Mesodermal cell (in vitro differentiated cells): Measurements from ENCODE around the gene HOXA1.
A peak's percentile ranks its signal among the peaks of the same experiment; 100 is the strongest.

ENCODE experiments used
- H3K27ac ChIP-seq: 2 replicates; pipeline ENCODE4 v1.7.0; 2013; ENCODE audit warnings: mild to moderate bottlenecking, low read depth, low read length, moderate library complexity; ENCODE audit not compliant: severe bottlenecking
- H3K36me3 ChIP-seq: 2 replicates; pipeline ENCODE4 v1.7.1; 2013; ENCODE audit warnings: mild to moderate bottlenecking, low read length, moderate library complexity; ENCODE audit not compliant: control insufficient read depth, insufficient read depth
- H3K4me1 ChIP-seq: one replicate; pipeline ENCODE4 v1.7.1; 2013; ENCODE audit warnings: mild to moderate bottlenecking, low read length; ENCODE audit not compliant: insufficient read depth, control insufficient read depth, poor library complexity, severe bottlenecking
- H3K4me3 ChIP-seq: 2 replicates; pipeline ENCODE4 v1.7.0; 2013; ENCODE audit warnings: low read length, control low read depth, mild to moderate bottlenecking; ENCODE audit not compliant: insufficient read depth, poor library complexity, severe bottlenecking; ENCODE audit errors: extremely low read depth
- H3K9me3 ChIP-seq: 2 replicates; pipeline ENCODE4 v1.7.1; 2013; ENCODE audit warnings: mild to moderate bottlenecking, low read length, moderate library complexity; ENCODE audit not compliant: control insufficient read depth
- WGBS, 2 experiments: methylation state at CpG; one replicate each; pipeline ENCODE4 v1.1.5; 2013; ENCODE audit warnings: missing lambda C conversion rate in 2 of 2; ENCODE audit not compliant: insufficient coverage in 2 of 2; 5-methylcytosine and 5-hydroxymethylcytosine counted together

HOXA1 gene

DNA sequence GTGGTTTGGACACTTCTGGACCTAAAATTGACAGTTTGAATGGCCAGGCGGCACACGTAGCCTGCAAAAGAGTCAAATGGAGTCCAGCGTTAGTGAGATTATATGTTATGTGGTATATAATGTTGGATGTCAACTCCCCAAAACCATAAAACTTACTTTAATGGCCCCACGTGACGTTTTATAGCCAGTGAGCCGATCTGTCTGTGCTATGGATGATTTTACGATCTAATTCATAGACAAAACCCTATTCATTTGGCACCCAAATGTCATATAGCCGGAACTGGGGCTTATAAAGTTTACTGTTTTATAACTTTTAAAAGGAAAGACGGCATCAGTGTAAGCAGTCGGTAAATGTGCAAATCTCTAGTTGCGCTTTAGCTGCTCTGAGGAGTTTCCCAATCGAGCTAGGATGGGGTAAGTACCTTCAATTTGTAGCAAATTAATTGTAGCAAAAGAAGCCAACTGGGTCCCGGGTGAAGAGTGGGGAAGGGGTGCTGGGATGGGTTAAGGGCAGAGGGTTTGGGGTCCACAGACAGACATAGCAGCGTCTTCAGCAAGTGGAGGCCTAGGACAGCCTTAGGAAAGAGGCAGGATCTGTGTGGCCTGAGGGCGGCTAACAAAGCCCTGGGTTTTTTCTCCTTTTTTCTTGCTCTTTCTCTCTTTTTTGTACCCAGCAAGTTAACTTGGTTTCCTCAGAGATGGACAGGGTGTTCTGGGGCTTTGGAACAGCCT, 44.5 kb upstream of the HOXA1 start:
- Histone ChIP-seq H3K4me1 (peaks cover 7% of the 10 kb centered on the region), H3K9me3 (no peaks in the 10 kb centered on the region), H3K36me3 (no peaks in the 10 kb centered on the region), H3K4me3 (peak overlapping the region; percentile 6), H3K27ac (no peak overlapping the region)
- 32 to 46% methylated on average over 6 to 9 of the region's 15 CpGs for WGBS, 2 experiments

DNA sequence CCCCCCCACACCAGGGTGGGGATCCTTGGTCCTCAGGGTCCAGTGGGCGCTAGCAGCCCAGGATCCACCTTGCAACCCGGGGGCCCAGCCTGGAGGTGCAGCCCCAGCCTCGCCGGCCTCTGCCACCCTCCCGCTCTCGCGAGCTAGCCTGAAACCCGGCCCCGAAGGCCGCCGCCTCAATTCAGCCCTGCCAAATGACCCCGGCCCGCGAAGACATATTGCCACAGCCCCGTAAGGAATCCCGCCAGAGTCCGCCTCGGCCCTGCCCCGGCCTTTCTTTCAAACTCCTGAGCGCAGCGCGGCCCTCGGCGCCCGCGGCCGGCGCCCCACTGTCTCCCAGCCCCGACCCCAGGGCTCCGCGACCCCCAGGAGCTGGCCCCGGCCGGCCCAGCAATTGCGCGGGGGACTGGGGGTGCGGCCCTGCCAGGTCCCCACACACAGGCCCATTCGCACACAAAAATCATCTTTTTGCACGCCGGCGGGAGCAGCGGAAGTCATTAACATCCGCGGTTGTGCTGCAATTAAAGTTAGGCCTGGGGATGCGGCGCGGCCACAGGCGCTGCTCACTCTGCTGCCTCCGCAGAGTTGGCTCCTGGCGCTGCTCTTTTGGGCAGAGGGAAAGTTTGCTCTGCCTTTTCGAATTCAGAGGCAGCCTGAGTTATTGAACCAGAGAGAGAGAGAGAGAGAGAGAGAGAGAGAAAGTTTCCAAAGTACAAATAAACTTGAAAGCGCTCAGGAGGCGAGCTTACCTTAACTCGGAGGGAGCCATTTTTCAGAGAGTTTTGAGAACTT, 43.7 kb upstream of the HOXA1 start:
- peaks cover 7% of the 10 kb centered on the region for H3K4me1 ChIP-seq
- no peaks in the 10 kb centered on the region for H3K36me3 ChIP-seq
- H3K27ac ChIP-seq: peak overlapping the region; percentile 58
- peak overlapping the region; percentile 6 for H3K4me3 ChIP-seq
- WGBS, 2 experiments: 1% methylated on average over 46 to 51 of the region's 53 CpGs
- no peaks in the 10 kb centered on the region for H3K9me3 ChIP-seq

DNA sequence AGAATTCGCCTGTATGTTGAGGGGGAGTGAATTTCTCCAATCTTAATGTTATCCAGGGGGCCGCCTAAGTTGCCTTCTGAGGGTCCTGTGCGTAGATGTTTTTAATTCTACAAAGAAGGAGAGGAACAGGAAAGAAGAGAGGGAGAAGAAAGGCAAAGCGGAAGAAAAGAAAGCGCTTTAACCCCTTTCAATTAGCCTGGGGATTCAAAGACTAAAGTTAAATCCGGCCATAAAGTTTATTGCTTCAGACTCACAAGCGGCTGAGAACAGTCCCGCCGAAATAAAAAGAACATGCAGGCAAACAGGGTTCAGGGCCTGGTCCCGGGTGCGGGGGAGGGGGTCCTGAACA, 43.2 kb upstream of the HOXA1 start:
- Histone ChIP-seq H3K27ac (no peak overlapping the region), H3K9me3 (no peaks in the 10 kb centered on the region), H3K4me1 (peaks cover 7% of the 10 kb centered on the region), H3K4me3 (peak overlapping the region; percentile 6), H3K36me3 (no peaks in the 10 kb centered on the region)
- 5 to 16% methylated on average over 5 to 7 of the region's 11 CpGs for whole genome bisulfite sequencing, 2 experiments

DNA sequence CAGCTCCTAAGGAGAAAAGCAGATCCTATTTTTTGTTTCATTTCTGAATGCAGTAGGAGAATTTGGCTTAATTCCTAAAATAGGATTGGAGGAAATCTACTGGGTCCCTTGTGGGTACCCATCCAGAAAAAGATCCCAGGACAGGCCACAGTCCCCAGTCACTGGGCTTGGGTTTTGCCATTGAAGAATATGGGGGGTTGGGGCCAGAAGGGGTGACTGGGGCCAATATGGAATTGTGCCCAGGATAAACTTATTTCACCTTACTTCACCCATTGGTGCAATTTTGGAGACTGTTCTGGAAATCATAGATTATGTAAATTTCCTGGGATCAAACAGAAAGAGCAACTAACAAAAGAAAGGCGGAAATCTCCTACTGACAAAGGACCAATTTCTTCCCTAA, 42.7 kb upstream of the HOXA1 start:
- peaks cover 7% of the 10 kb centered on the region for H3K4me1 ChIP-seq
- no peak overlapping the region for H3K27ac ChIP-seq
- H3K9me3 ChIP-seq: no peaks in the 10 kb centered on the region
- no peaks in the 10 kb centered on the region for H3K36me3 ChIP-seq
- WGBS, 2 experiments: no CpG with 5 or more reads among the region's 1 CpG
- no peak overlapping the region for H3K4me3 ChIP-seq

DNA sequence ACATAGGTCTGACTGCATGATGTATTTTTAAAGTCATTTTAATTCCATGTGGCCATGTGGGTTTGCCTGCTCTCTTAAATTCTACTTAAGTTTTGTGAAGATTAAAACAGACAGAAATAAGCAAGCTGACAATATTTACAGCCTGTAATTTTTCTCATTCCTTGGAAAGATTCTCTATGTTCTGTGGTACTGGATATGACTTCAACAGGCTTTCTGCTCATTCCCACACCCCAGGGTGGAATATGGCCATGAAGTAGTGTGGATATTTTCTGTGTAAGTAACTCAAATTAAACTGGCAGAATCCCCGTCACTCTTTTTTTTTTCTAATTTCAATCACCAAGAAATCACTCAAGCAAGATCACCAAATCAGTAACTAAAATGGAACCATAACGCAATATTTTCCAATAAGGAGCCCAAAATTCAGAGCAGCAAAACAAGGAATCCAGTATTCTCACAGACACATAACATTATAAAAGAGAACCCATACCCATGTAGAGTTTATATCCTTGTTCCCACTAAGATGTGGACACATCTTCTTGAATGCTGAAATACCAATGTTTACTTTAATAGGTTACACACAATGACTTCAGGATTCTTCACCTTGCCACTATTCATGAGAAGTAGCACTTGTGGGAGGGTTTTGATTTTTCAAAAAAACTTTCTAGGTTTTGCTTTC, 42.0 kb upstream of the HOXA1 start:
- Histone ChIP-seq H3K36me3 (no peaks in the 10 kb centered on the region), H3K4me3 (no peak overlapping the region), H3K27ac (no peak overlapping the region), H3K9me3 (no peaks in the 10 kb centered on the region), H3K4me1 (peaks cover 6% of the 10 kb centered on the region)
- WGBS, 2 experiments: 43 to 50% methylated on average over 1 of the region's 2 CpGs

DNA sequence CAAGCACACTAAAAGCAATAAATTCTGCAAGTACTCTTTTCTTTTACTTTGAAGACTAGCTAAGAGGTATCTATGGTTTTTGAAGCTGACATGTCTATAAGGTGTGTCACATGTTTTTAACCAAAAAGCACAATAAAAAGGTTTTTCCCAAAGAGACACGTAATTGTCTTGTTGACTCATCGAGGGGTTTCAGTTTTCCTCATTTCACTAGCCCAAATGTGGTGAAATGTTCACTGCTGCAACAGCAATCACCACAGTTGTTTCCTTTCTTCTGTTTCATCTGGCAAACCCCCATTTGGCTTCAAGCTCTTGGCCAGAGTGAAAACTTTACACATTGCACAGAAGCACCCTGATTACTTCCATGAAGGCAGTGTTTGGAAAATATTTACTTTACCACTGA, 38.6 kb upstream of the HOXA1 start:
- Histone ChIP-seq H3K36me3 (no peaks in the 10 kb centered on the region), H3K27ac (no peak overlapping the region), H3K4me1 (peaks cover 6% of the 10 kb centered on the region), H3K4me3 (no peak overlapping the region), H3K9me3 (no peaks in the 10 kb centered on the region)
- WGBS, 2 experiments: 14 to 33% methylated on average over 2 of the region's 2 CpGs

DNA sequence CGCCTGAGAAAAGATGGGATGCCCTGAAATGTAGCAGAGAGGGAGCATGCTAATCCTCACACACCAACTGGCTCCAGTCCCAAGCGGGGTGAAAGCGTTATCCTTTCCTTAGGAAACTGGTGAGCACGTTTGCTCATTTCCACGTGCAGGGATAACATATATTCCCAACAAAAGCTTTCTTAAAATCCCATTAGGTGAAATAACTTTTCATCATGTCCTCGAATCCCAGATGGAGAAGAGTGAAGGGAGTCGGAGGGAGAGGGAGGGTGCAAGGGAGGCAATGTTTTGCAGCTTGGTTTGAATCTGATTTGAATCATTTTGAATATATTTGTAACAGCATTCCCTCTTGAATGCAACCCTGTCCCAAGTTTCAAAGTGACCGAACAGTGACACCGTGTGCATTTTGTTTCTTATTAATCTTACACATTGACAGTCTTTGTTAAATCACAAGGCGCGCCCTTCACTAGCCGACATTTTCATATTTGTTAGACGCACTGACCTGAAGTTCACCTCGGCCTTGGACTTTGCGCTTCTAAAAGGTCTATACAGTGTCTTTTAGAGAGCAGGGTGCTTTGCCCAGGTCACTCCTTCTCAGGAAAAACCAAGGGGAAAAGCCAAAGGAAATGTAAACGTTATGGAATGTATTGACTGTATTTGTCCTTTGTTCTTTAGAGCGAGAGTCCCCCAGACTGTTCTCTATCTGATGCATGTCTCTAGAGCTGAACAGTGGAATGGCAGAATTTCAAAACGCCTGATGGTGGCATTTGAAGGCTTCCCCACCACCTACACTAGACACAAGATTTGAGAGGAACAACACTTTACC, 37.8 kb upstream of the HOXA1 start:
- peaks cover 6% of the 10 kb centered on the region for H3K4me1 ChIP-seq
- WGBS, 2 experiments: 11% methylated on average over 12 of the region's 18 CpGs

DNA sequence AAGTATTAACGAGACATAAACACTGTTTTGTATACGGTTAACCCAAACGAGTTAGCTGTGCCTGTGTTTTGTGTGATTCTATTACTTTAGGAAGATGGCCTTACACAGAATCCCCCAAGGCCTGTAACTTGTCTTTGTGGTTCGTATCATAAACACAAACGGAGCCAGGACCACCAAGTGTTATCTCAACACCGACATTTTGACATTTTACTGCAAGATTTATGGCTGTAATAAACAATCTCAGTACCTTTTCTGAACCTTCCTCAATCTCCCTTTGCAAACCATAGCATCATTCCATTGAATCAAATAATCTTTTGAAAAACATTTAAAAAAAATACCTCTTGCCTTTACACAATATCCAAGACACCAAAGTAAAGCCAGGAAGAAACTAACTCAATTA, 37.2 kb upstream of the HOXA1 start:
- Histone ChIP-seq H3K4me1 (peaks cover 6% of the 10 kb centered on the region), H3K4me3 (no peak overlapping the region), H3K27ac (no peak overlapping the region), H3K36me3 (no peaks in the 10 kb centered on the region), H3K9me3 (no peaks in the 10 kb centered on the region)
- 6 to 31% methylated on average over 2 to 6 of the region's 6 CpGs for WGBS, 2 experiments

More for the DNA sequence above, 37.8 kb upstream of the HOXA1 start:
- no peaks in the 10 kb centered on the region for H3K36me3 ChIP-seq
- H3K9me3 ChIP-seq: no peaks in the 10 kb centered on the region
- no peak overlapping the region for H3K4me3 ChIP-seq
- H3K27ac ChIP-seq: peak overlapping the region; percentile 5

DNA sequence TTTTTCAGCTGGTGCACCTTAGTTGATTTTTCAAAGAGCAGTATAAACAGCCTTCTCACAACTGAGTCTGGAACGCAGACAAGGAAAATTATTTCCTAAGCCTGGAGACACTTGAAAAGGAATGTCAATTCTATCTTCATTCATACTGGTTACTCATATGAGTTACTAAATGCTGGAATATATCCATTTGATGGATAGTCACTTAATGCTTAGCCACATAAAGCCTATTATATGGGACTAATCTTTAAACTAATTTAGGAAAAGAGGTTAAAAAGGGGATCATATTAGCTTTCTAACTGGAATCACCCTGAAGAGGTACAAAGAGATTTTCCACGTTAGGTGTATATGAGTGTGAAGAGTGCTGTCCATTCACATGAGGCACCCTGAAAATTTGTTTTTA, 36.4 kb upstream of the HOXA1 start:
- H3K4me3 ChIP-seq: no peak overlapping the region
- WGBS, 2 experiments: 0 to 45% methylated on average over 1 to 2 of the region's 2 CpGs
- no peaks in the 10 kb centered on the region for H3K36me3 ChIP-seq

DNA sequence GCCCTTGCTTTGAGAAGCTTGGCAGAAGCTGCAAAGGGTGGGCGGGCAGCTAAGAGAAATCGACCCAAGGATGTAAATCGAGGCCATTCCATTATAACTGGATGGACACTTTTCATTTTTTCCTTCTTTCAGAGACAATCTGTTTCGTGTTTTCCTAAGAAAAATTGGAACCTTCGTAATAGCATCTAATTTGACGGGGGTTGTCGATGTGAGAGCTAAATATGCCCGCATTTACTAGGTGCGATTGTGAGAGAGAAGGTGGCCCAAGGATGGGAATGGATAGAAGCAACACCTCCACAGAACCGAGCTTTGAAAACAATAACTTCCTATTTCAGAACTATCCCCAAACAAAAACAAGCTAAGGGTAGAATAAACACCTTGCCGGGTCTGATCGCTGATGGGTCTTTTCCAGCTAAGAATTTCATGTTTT, 35.6 kb upstream of the HOXA1 start:
- H3K4me1 ChIP-seq: peaks cover 6% of the 10 kb centered on the region
- H3K27ac ChIP-seq: no peak overlapping the region
- no peaks in the 10 kb centered on the region for H3K36me3 ChIP-seq
- WGBS, 2 experiments: 6 to 15% methylated on average over 6 to 8 of the region's 12 CpGs
- H3K9me3 ChIP-seq: no peaks in the 10 kb centered on the region
- peak overlapping the region; percentile 35 for H3K4me3 ChIP-seq

More for the DNA sequence above, 36.4 kb upstream of the HOXA1 start:
- Histone ChIP-seq H3K4me1 (peaks cover 6% of the 10 kb centered on the region), H3K27ac (no peak overlapping the region), H3K9me3 (no peaks in the 10 kb centered on the region)
